H1 (cell line): ENCODE results near the gene CAMKK2. TPM values are rescaled to one million over a fixed set of nuclear protein-coding genes. Genes with fewer than 3 reads are reported as not detected.

Source experiments
- CEBPB ChIP-seq: IDR thresholded peaks from 2 replicates; pipeline ENCODE4 v1.6.1; 2012; ENCODE audit warnings: low read depth, low read length
- JUND ChIP-seq: IDR thresholded peaks from 2 replicates; pipeline ENCODE4 v1.6.1; 2011; ENCODE audit warnings: mild to moderate bottlenecking, improper control_type of control experiment, low read length
- polyA plus RNA-seq, 7 experiments: library from polyadenylated mRNA; depleted of rRNA in 3 of 7; stranded (reverse) in 5 of 7; unstranded in 2 of 7; fragments of >200 nt in 5 of 7; fragments of 200-250 nt in 2 of 7; gene quantifications; 1 replicate in 5 of 7; 2 replicates in 1 of 7; 4 replicates in 1 of 7; pipeline versions ENCODE4 v1.2.1 to v1.2.3, GENCODE V29; 2011 to 2013; ENCODE audit warnings: missing spikeins in 2 of 7, mixed read lengths in 2 of 7
- total RNA-seq: library from RNA; stranded (reverse); fragmentation: NEBNext Ultra II Directional; extraction: Animal tissue kit (Norgen Biotek cat#: 25700); gene quantifications from 2 replicates; pipeline ENCODE4 v1.2.1, GENCODE V29; 2021

CAMKK2 gene
- total and polyA plus RNA-seq, 2 of the 8 experiments (the other 6 are each of a cell fraction or from before 2014, with no cell fraction given): 29.6 to 30.6 TPM

DNA sequence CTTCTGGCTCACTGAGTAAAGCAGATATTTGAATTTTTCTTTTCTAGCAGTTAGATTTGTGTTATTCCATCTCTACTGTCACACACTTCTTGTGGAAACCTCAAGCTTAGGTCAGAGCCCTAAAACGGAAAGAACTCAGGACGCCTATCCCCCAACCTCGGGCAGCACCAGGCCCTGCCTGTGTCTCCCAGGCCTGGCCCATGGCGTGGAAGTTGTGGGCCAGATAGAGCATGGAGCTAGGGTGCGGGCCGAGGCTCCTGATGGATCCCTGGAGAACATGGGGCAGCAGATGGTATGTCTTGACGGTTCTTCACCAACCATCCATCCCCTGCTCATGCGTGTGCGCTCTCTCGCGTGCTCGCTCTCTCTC lies 66.0 kb downstream of the CAMKK2 start (continued):
- no peak for TF ChIP-seq JUND
- no peak for TF ChIP-seq CEBPB
